ENCODE measurements around the gene EPHB2.

DNA sequence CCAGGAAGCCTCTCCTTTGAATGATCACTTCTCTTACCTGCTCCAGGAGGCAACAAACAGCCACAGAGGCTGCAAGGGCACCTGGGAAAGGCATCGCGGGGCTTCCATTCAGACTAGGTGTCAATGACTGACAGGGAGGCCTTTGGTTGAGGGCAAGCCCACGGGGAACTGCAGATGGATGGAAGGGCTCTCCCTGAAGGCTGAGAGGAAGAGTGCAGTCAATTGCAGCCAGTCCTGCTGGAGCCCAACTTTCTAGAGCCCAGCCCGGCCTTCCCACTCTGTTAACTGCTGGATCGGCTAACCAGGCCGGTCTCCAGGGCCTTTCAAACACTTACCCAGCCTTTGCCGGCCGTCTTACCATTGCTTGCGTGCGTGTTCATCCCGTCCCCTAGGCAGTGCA, 172.8 kb downstream of the EPHB2 start:
- TF ChIP-seq TCF7 (CRISPR knock-in tag; IDR thresholded peaks at IDR 0.05; ENCODE audit: low read depth) = no peak
- TF ChIP-seq, protein P1, sequence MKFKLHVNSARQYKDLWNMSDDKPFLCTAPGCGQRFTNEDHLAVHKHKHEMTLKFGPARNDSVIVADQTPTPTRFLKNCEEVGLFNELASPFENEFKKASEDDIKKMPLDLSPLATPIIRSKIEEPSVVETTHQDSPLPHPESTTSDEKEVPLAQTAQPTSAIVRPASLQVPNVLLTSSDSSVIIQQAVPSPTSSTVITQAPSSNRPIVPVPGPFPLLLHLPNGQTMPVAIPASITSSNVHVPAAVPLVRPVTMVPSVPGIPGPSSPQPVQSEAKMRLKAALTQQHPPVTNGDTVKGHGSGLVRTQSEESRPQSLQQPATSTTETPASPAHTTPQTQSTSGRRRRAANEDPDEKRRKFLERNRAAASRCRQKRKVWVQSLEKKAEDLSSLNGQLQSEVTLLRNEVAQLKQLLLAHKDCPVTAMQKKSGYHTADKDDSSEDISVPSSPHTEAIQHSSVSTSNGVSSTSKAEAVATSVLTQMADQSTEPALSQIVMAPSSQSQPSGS (CRISPR knock-in tag; IDR thresholded peaks at IDR 0.05; ENCODE audit: borderline replicate concordance, low read depth) = no peak
- TF ChIP-seq CREB1 (CRISPR knock-in tag; IDR thresholded peaks at IDR 0.05) = no peak
- no peak for TF ChIP-seq SMAD3 (CRISPR knock-in tag; IDR thresholded peaks at IDR 0.05; ENCODE audit: borderline replicate concordance)
- TF ChIP-seq, protein P2, sequence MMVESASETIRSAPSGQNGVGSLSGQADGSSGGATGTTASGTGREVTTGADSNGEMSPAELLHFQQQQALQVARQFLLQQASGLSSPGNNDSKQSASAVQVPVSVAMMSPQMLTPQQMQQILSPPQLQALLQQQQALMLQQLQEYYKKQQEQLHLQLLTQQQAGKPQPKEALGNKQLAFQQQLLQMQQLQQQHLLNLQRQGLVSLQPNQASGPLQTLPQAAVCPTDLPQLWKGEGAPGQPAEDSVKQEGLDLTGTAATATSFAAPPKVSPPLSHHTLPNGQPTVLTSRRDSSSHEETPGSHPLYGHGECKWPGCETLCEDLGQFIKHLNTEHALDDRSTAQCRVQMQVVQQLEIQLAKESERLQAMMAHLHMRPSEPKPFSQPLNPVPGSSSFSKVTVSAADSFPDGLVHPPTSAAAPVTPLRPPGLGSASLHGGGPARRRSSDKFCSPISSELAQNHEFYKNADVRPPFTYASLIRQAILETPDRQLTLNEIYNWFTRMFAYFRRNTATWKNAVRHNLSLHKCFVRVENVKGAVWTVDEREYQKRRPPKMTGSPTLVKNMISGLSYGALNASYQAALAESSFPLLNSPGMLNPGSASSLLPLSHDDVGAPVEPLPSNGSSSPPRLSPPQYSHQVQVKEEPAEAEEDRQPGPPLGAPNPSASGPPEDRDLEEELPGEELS (CRISPR knock-in tag; IDR thresholded peaks at IDR 0.05) = no peak
